Transverse colon (tissue), 3 donors: ENCODE data around the gene KRTAP9-8.
"Not testable (repeated sequence)": the region's sequence is repeated elsewhere in the genome, so short reads cannot be mapped to it uniquely, and the experiment has no call there.

Experiments used
- CTCF ChIP-seq, 5 experiments: fragments of 200-600 bp in 3 of 5; fragments of 450-650 bp in 2 of 5; sonication (generic) in 3 of 5; IDR thresholded peaks; 1 replicate in 2 of 5; 2 replicates in 3 of 5; pipeline ENCODE4 v1.5.1; 2016 to 2017; ENCODE audit warnings: antibody characterized with exemption in 5 of 5, inconsistent platforms in 3 of 5, mild to moderate bottlenecking in 2 of 5, moderate library complexity in 1 of 5
- EP300 ChIP-seq: sonication (generic); formaldehyde crosslinking; IDR thresholded peaks from one replicate; pipeline ENCODE4 v1.6.1; 2017; ENCODE audit warnings: antibody characterized with exemption, low read depth
- POLR2A ChIP-seq: fragments of 450-650 bp; IDR thresholded peaks from one replicate; pipeline ENCODE4 v1.6.1; 2016; ENCODE audit warnings: antibody characterized with exemption, mild to moderate bottlenecking, moderate library complexity

GRCh38 chr17:41232399-41233105 is 5.2 kb upstream of the KRTAP9-8 start, which contains the start of gene KRTAP9-3:
- not testable (repeated sequence) for TF ChIP-seq POLR2A; CTCF (IDR thresholded peaks at IDR 0.05); EP300
